ENCODE measurements around the gene PRAMEF1.

Gene PRAMEF1

DNA sequence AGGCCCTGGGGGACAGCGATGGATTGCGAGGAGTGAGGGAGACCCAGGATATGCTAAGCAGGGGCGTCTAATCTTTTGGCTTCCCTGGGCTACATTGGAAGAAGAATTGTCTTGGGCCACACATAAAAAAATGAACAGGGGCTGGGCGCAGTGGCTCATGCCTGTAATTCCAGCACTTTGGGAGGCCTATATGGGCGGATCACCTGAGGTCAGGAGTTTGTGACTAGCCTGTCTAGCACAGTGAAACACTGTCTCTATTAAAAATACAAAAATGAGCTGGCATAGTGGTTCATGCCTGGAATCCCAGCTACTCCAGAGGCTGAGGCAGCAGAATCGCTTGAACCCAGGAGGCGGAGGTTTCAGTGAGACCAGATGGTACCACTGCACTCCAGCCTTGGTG lies 28.4 kb upstream of the PRAMEF1 start:
- H3K79me2 ChIP-seq (ENCODE audit: control insufficient read depth, insufficient read depth, low read length), result no peaks in the 10 kb centered on the region
- no peak overlapping the region for H3K9ac ChIP-seq (ENCODE audit: low read length)
- no peak overlapping the region for H4K5ac ChIP-seq (ENCODE audit: low read length)
- no peaks in the 10 kb centered on the region for H3K79me1 ChIP-seq (ENCODE audit: low read length)
- H3K4ac ChIP-seq (ENCODE audit: low read depth, low read length), result no peak overlapping the region
- no peak for DNase-seq
- no peak overlapping the region for H2AK5ac ChIP-seq (ENCODE audit: low read length)
- no peaks in the 10 kb centered on the region for H3K4me1 ChIP-seq (ENCODE audit: control insufficient read depth, low read depth, low read length)
- H3K4me3 ChIP-seq (ENCODE audit: low read length), result no peak overlapping the region
- no peak overlapping the region for H2BK5ac ChIP-seq (ENCODE audit: low read length)
- H3K56ac ChIP-seq (ENCODE audit: low read length), result no peak overlapping the region
- no peaks in the 10 kb centered on the region for H3K36me3 ChIP-seq (ENCODE audit: control insufficient read depth, insufficient read depth, low read length)
- H2BK120ac ChIP-seq (ENCODE audit: low read depth, low read length), result no peak overlapping the region
- WGBS (ENCODE audit: extremely low coverage, insufficient coverage, low lambda C conversion rate), result no CpG with 5 or more reads among the region's 7 CpGs
- no peak overlapping the region for H2BK15ac ChIP-seq (replicated peaks; ENCODE audit: low read depth)
- H3K23ac ChIP-seq (ENCODE audit: low read length), result no peak overlapping the region
- no peak overlapping the region for H3K4me2 ChIP-seq (ENCODE audit: low read length)
- H3K27me3 ChIP-seq (ENCODE audit: insufficient read depth, low read length, poor library complexity), result no peaks in the 10 kb centered on the region
- no peak overlapping the region for H3K27ac ChIP-seq (ENCODE audit: low read depth, low read length)
- no peak overlapping the region for H4K8ac ChIP-seq (ENCODE audit: low read depth, low read length)
- H3K18ac ChIP-seq (ENCODE audit: low read length), result no peak overlapping the region

- Histone ChIP-seq H3K23ac (ENCODE audit: low read length) (no peak overlapping the region), H3K27ac (ENCODE audit: low read depth, low read length) (no peak overlapping the region), H4K5ac (ENCODE audit: low read length) (no peak overlapping the region), H3K4me1 (ENCODE audit: control insufficient read depth, low read depth, low read length) (no peaks in the 10 kb centered on the region), H3K79me1 (ENCODE audit: low read length) (no peaks in the 10 kb centered on the region), H2BK5ac (ENCODE audit: low read length) (no peak overlapping the region), H3K4ac (ENCODE audit: low read depth, low read length) (no peak overlapping the region), H3K79me2 (ENCODE audit: control insufficient read depth, insufficient read depth, low read length) (no peaks in the 10 kb centered on the region), H2BK120ac (ENCODE audit: low read depth, low read length) (no peak overlapping the region), H3K27me3 (ENCODE audit: insufficient read depth, low read length, poor library complexity) (no peaks in the 10 kb centered on the region), H2AK5ac (ENCODE audit: low read length) (no peak overlapping the region), H3K4me3 (ENCODE audit: low read length) (no peak overlapping the region), H3K18ac (ENCODE audit: low read length) (no peak overlapping the region), H3K56ac (ENCODE audit: low read length) (no peak overlapping the region), H4K8ac (ENCODE audit: low read depth, low read length) (no peak overlapping the region), H2BK15ac (replicated peaks; ENCODE audit: low read depth) (no peak overlapping the region), H3K9ac (ENCODE audit: low read length) (no peak overlapping the region), H3K36me3 (ENCODE audit: control insufficient read depth, insufficient read depth, low read length) (no peaks in the 10 kb centered on the region), H3K4me2 (ENCODE audit: low read length) (no peak overlapping the region)
- WGBS (ENCODE audit: extremely low coverage, insufficient coverage, low lambda C conversion rate), result no CpG with 5 or more reads among the region's 4 CpGs
- DNase-seq, result no peak
Observed at GRCh38 chr1:12763479-12763878, 27.7 kb upstream of the PRAMEF1 start.

GRCh38 chr1:12764016-12764415 lies 27.2 kb upstream of the PRAMEF1 start:
- Histone ChIP-seq H3K4me2 (ENCODE audit: low read length) (no peak overlapping the region), H2BK120ac (ENCODE audit: low read depth, low read length) (no peak overlapping the region), H3K9ac (ENCODE audit: low read length) (no peak overlapping the region), H3K56ac (ENCODE audit: low read length) (no peak overlapping the region), H4K5ac (ENCODE audit: low read length) (no peak overlapping the region), H2BK5ac (ENCODE audit: low read length) (no peak overlapping the region), H3K79me1 (ENCODE audit: low read length) (no peaks in the 10 kb centered on the region), H3K79me2 (ENCODE audit: control insufficient read depth, insufficient read depth, low read length) (no peaks in the 10 kb centered on the region), H2AK5ac (ENCODE audit: low read length) (no peak overlapping the region), H3K27me3 (ENCODE audit: insufficient read depth, low read length, poor library complexity) (no peaks in the 10 kb centered on the region), H3K4me1 (ENCODE audit: control insufficient read depth, low read depth, low read length) (no peaks in the 10 kb centered on the region), H3K4me3 (ENCODE audit: low read length) (no peak overlapping the region), H3K4ac (ENCODE audit: low read depth, low read length) (no peak overlapping the region), H3K23ac (ENCODE audit: low read length) (no peak overlapping the region), H4K8ac (ENCODE audit: low read depth, low read length) (no peak overlapping the region), H2BK15ac (replicated peaks; ENCODE audit: low read depth) (no peak overlapping the region), H3K27ac (ENCODE audit: low read depth, low read length) (no peak overlapping the region), H3K36me3 (ENCODE audit: control insufficient read depth, insufficient read depth, low read length) (no peaks in the 10 kb centered on the region), H3K18ac (ENCODE audit: low read length) (no peak overlapping the region)
- WGBS (ENCODE audit: extremely low coverage, insufficient coverage, low lambda C conversion rate), result no CpG with 5 or more reads among the region's 5 CpGs
- peak; percentile 10 for DNase-seq

DNA sequence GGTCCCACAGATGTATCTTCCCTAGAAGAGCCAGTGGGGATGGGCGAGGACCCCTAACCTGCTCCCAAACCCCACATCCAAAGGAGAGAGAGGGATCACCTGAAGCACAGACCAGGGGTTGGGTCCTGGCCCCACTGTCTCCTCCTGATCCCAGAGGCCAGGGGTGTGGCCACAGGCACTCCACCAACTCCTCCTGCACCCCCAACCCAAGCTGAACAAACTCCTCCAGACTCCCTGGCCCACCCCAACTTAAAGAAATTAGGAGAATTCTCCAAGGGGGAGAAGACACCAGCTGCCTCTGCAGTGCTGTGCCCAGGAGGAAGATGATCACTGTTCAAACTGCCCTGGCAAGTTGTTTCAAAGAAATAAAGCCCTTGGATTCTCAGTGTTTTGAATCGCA lies 22.2 kb upstream of the PRAMEF1 start:
- Histone ChIP-seq H2BK15ac (replicated peaks; ENCODE audit: low read depth) (no peak overlapping the region), H2BK5ac (ENCODE audit: low read length) (no peak overlapping the region), H3K4me2 (ENCODE audit: low read length) (no peak overlapping the region), H3K27me3 (ENCODE audit: insufficient read depth, low read length, poor library complexity) (no peaks in the 10 kb centered on the region), H3K56ac (ENCODE audit: low read length) (no peak overlapping the region), H3K36me3 (ENCODE audit: control insufficient read depth, insufficient read depth, low read length) (no peaks in the 10 kb centered on the region), H3K79me1 (ENCODE audit: low read length) (no peaks in the 10 kb centered on the region), H3K9ac (ENCODE audit: low read length) (no peak overlapping the region), H3K23ac (ENCODE audit: low read length) (no peak overlapping the region), H3K4me3 (ENCODE audit: low read length) (no peak overlapping the region), H4K8ac (ENCODE audit: low read depth, low read length) (no peak overlapping the region), H3K27ac (ENCODE audit: low read depth, low read length) (no peak overlapping the region), H3K79me2 (ENCODE audit: control insufficient read depth, insufficient read depth, low read length) (no peaks in the 10 kb centered on the region), H2BK120ac (ENCODE audit: low read depth, low read length) (no peak overlapping the region), H3K4me1 (ENCODE audit: control insufficient read depth, low read depth, low read length) (no peaks in the 10 kb centered on the region), H4K5ac (ENCODE audit: low read length) (no peak overlapping the region), H2AK5ac (ENCODE audit: low read length) (no peak overlapping the region), H3K4ac (ENCODE audit: low read depth, low read length) (no peak overlapping the region), H3K18ac (ENCODE audit: low read length) (no peak overlapping the region)
- no CpG with 5 or more reads among the region's 2 CpGs for WGBS (ENCODE audit: extremely low coverage, insufficient coverage, low lambda C conversion rate)
- no peak for DNase-seq

- H2BK120ac ChIP-seq (ENCODE audit: low read depth, low read length), result no peak overlapping the region
- no peaks in the 10 kb centered on the region for H3K79me1 ChIP-seq (ENCODE audit: low read length)
- no peak overlapping the region for H3K4me3 ChIP-seq (ENCODE audit: low read length)
- no peak overlapping the region for H2AK5ac ChIP-seq (ENCODE audit: low read length)
- DNase-seq, result no peak
- H2BK5ac ChIP-seq (ENCODE audit: low read length), result no peak overlapping the region
- no peak overlapping the region for H3K23ac ChIP-seq (ENCODE audit: low read length)
- no peak overlapping the region for H3K9ac ChIP-seq (ENCODE audit: low read length)
- no peaks in the 10 kb centered on the region for H3K4me1 ChIP-seq (ENCODE audit: control insufficient read depth, low read depth, low read length)
- WGBS (ENCODE audit: extremely low coverage, insufficient coverage, low lambda C conversion rate), result no CpG with 5 or more reads among the region's 7 CpGs
- no peak overlapping the region for H3K56ac ChIP-seq (ENCODE audit: low read length)
- no peak overlapping the region for H3K4ac ChIP-seq (ENCODE audit: low read depth, low read length)
- H3K18ac ChIP-seq (ENCODE audit: low read length), result no peak overlapping the region
- H3K27me3 ChIP-seq (ENCODE audit: insufficient read depth, low read length, poor library complexity), result no peaks in the 10 kb centered on the region
- no peaks in the 10 kb centered on the region for H3K79me2 ChIP-seq (ENCODE audit: control insufficient read depth, insufficient read depth, low read length)
- no peak overlapping the region for H3K4me2 ChIP-seq (ENCODE audit: low read length)
- no peak overlapping the region for H2BK15ac ChIP-seq (replicated peaks; ENCODE audit: low read depth)
- H3K27ac ChIP-seq (ENCODE audit: low read depth, low read length), result no peak overlapping the region
- no peak overlapping the region for H4K5ac ChIP-seq (ENCODE audit: low read length)
- H3K36me3 ChIP-seq (ENCODE audit: control insufficient read depth, insufficient read depth, low read length), result no peaks in the 10 kb centered on the region
- no peak overlapping the region for H4K8ac ChIP-seq (ENCODE audit: low read depth, low read length)
Observed at GRCh38 chr1:12769976-12770505, 21.2 kb upstream of the PRAMEF1 start.

DNA sequence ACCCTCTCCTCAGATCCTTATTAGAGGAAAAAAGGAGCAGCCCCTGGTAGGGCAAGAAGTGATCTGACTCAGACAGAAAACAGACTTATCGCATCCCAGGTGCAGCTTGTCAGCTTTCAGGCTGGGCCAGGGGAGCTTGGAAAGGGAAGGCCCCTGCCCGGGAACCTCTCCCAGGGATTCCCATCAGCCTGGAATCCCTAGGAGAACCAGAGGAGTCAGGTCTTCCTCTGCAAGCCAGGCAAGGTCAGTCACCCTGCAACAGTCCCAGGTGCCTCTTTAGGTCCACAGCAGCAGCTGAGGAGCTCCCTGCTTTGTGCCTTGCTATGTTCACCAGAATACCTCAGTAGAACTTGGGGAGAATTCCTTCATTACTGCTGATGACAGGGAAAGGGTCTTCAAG lies 20.6 kb upstream of the PRAMEF1 start:
- Histone ChIP-seq H3K23ac (ENCODE audit: low read length) (no peak overlapping the region), H3K18ac (ENCODE audit: low read length) (no peak overlapping the region), H2BK5ac (ENCODE audit: low read length) (no peak overlapping the region), H3K4ac (ENCODE audit: low read depth, low read length) (no peak overlapping the region), H3K79me2 (ENCODE audit: control insufficient read depth, insufficient read depth, low read length) (no peaks in the 10 kb centered on the region), H3K4me2 (ENCODE audit: low read length) (no peak overlapping the region), H3K27ac (ENCODE audit: low read depth, low read length) (no peak overlapping the region), H4K8ac (ENCODE audit: low read depth, low read length) (no peak overlapping the region), H2BK120ac (ENCODE audit: low read depth, low read length) (no peak overlapping the region), H3K56ac (ENCODE audit: low read length) (no peak overlapping the region), H3K36me3 (ENCODE audit: control insufficient read depth, insufficient read depth, low read length) (no peaks in the 10 kb centered on the region), H3K4me3 (ENCODE audit: low read length) (no peak overlapping the region), H3K9ac (ENCODE audit: low read length) (no peak overlapping the region), H4K5ac (ENCODE audit: low read length) (no peak overlapping the region), H3K27me3 (ENCODE audit: insufficient read depth, low read length, poor library complexity) (no peaks in the 10 kb centered on the region), H3K4me1 (ENCODE audit: control insufficient read depth, low read depth, low read length) (no peaks in the 10 kb centered on the region), H2AK5ac (ENCODE audit: low read length) (no peak overlapping the region), H3K79me1 (ENCODE audit: low read length) (no peaks in the 10 kb centered on the region), H2BK15ac (replicated peaks; ENCODE audit: low read depth) (no peak overlapping the region)
- DNase-seq, result no peak
- no CpG with 5 or more reads among the region's 2 CpGs for WGBS (ENCODE audit: extremely low coverage, insufficient coverage, low lambda C conversion rate)
